ENCODE results near the gene UBR4. TPM values are rescaled to one million over a fixed set of nuclear protein-coding genes. Genes with fewer than 3 reads are reported as not detected.

Gene UBR4
- total and polyA plus RNA-seq, 10 of the 15 experiments (the other 5 are each of a cell fraction or from before 2014, with no cell fraction given), result 34.2 to 124 (median 56.2) TPM

DNA sequence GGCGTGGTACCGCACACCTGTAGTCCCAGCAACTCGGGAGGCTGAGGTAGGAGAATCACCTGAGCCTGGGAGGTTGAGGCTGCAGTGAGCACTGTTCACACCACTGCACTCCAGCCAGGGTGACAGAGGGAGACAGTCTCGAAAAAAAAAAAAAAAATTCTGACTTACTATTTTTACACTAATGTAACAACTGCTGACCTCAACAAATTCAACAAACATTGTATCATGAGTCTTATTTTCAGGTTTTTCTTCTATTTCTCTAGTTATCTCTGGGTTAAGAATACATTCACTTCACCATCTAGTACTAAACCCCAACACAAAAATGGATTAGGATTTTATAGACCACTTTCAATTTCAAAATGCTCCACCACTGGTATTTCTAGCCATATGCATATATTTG, 72.9 kb downstream of the UBR4 start:
- BruUV-seq (replicated peaks), result no TSS peak
- POLR2A ChIA-PET, result no interaction called here
- H3K27ac ChIP-seq (ENCODE audit: control insufficient read depth, insufficient read depth), result no peak overlapping the region
- RAD21 ChIA-PET (ENCODE audit: unreplicated experiment), result no interaction called here
- H3K4me3 ChIP-seq, result no peak overlapping the region
- H4K20me1 ChIP-seq (ENCODE audit: control insufficient read depth, insufficient read depth), result no peaks in the 10 kb centered on the region
- SMC1A ChIA-PET (ENCODE audit: uncharacterized antibody, unreplicated experiment), result no interaction called here
- H3K79me2 ChIP-seq (ENCODE audit: control insufficient read depth, insufficient read depth, low read length), result no peaks in the 10 kb centered on the region
- intact Hi-C loops (cut with micrococcal nuclease; ENCODE audit: unreplicated experiment), result no loop called here
- CTCF ChIA-PET, result no interaction called here
- TF ChIP-seq MYB (IDR thresholded peaks at IDR 0.05; ENCODE audit: borderline replicate concordance, low read depth, low read length) (no peak), IRF4 (IDR thresholded peaks at IDR 0.05; ENCODE audit: low read depth, low read length) (no peak), NFYB (IDR thresholded peaks at IDR 0.05; ENCODE audit: insufficient read depth, low read depth, low read length) (no peak), HDGF (IDR thresholded peaks at IDR 0.05) (no peak), RUNX3 (IDR thresholded peaks at IDR 0.05; ENCODE audit: low read length) (no peak), RFX5 (IDR thresholded peaks at IDR 0.05; ENCODE audit: low read depth, low read length) (no peak), ASH2L (IDR thresholded peaks at IDR 0.05; ENCODE audit: borderline replicate concordance, low read depth) (no peak)
- TF ChIP-seq, protein P1, sequence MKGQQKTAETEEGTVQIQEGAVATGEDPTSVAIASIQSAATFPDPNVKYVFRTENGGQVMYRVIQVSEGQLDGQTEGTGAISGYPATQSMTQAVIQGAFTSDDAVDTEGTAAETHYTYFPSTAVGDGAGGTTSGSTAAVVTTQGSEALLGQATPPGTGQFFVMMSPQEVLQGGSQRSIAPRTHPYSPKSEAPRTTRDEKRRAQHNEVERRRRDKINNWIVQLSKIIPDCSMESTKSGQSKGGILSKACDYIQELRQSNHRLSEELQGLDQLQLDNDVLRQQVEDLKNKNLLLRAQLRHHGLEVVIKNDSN (IDR thresholded peaks at IDR 0.05; ENCODE audit: borderline replicate concordance, extremely low read length, insufficient read depth, low read depth, low read length), result no peak
- TF ChIP-seq, protein P2, sequence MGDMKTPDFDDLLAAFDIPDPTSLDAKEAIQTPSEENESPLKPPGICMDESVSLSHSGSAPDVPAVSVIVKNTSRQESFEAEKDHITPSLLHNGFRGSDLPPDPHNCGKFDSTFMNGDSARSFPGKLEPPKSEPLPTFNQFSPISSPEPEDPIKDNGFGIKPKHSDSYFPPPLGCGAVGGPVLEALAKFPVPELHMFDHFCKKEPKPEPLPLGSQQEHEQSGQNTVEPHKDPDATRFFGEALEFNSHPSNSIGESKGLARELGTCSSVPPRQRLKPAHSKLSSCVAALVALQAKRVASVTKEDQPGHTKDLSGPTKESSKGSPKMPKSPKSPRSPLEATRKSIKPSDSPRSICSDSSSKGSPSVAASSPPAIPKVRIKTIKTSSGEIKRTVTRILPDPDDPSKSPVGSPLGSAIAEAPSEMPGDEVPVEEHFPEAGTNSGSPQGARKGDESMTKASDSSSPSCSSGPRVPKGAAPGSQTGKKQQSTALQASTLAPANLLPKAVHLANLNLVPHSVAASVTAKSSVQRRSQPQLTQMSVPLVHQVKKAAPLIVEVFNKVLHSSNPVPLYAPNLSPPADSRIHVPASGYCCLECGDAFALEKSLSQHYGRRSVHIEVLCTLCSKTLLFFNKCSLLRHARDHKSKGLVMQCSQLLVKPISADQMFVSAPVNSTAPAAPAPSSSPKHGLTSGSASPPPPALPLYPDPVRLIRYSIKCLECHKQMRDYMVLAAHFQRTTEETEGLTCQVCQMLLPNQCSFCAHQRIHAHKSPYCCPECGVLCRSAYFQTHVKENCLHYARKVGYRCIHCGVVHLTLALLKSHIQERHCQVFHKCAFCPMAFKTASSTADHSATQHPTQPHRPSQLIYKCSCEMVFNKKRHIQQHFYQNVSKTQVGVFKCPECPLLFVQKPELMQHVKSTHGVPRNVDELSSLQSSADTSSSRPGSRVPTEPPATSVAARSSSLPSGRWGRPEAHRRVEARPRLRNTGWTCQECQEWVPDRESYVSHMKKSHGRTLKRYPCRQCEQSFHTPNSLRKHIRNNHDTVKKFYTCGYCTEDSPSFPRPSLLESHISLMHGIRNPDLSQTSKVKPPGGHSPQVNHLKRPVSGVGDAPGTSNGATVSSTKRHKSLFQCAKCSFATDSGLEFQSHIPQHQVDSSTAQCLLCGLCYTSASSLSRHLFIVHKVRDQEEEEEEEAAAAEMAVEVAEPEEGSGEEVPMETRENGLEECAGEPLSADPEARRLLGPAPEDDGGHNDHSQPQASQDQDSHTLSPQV (IDR thresholded peaks at IDR 0.05), result no peak
- TF ChIP-seq, protein P3, sequence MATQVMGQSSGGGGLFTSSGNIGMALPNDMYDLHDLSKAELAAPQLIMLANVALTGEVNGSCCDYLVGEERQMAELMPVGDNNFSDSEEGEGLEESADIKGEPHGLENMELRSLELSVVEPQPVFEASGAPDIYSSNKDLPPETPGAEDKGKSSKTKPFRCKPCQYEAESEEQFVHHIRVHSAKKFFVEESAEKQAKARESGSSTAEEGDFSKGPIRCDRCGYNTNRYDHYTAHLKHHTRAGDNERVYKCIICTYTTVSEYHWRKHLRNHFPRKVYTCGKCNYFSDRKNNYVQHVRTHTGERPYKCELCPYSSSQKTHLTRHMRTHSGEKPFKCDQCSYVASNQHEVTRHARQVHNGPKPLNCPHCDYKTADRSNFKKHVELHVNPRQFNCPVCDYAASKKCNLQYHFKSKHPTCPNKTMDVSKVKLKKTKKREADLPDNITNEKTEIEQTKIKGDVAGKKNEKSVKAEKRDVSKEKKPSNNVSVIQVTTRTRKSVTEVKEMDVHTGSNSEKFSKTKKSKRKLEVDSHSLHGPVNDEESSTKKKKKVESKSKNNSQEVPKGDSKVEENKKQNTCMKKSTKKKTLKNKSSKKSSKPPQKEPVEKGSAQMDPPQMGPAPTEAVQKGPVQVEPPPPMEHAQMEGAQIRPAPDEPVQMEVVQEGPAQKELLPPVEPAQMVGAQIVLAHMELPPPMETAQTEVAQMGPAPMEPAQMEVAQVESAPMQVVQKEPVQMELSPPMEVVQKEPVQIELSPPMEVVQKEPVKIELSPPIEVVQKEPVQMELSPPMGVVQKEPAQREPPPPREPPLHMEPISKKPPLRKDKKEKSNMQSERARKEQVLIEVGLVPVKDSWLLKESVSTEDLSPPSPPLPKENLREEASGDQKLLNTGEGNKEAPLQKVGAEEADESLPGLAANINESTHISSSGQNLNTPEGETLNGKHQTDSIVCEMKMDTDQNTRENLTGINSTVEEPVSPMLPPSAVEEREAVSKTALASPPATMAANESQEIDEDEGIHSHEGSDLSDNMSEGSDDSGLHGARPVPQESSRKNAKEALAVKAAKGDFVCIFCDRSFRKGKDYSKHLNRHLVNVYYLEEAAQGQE (IDR thresholded peaks at IDR 0.05; ENCODE audit: low read depth, low read length), result no peak
- TF ChIP-seq, protein P4, sequence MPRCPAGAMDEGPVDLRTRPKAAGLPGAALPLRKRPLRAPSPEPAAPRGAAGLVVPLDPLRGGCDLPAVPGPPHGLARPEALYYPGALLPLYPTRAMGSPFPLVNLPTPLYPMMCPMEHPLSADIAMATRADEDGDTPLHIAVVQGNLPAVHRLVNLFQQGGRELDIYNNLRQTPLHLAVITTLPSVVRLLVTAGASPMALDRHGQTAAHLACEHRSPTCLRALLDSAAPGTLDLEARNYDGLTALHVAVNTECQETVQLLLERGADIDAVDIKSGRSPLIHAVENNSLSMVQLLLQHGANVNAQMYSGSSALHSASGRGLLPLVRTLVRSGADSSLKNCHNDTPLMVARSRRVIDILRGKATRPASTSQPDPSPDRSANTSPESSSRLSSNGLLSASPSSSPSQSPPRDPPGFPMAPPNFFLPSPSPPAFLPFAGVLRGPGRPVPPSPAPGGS (IDR thresholded peaks at IDR 0.05; ENCODE audit: borderline replicate concordance, insufficient read depth, low read depth, low read length, poor library complexity, severe bottlenecking), result no peak
- peaks cover 16 to 37% of the 10 kb centered on the region in 2 experiments for H3K36me3 ChIP-seq (ENCODE audit: control insufficient read depth in 2 of 2, insufficient read depth in 2 of 2, low read length in 1 of 2)
- H3K4me1 ChIP-seq (ENCODE audit: control insufficient read depth, insufficient read depth, low read length), result no peaks in the 10 kb centered on the region
- no peak overlapping the region for H3K9ac ChIP-seq (ENCODE audit: control insufficient read depth, insufficient read depth, low read length)
- H3K27me3 ChIP-seq (replicated peaks in 1 of 2; ENCODE audit: control insufficient read depth in 2 of 2, insufficient read depth in 2 of 2, low read length in 1 of 2), result no peaks in the 10 kb centered on the region
- H2AFZ ChIP-seq (ENCODE audit: control insufficient read depth, low read depth, low read length), result no peak overlapping the region
- FAIRE-seq, result no peak
- DNase-seq (ENCODE audit: low read depth, low spot score), result no peak
- ATAC-seq, result no peak
- in situ Hi-C loops (cut with MboI), result no loop called here
- H3K9me3 ChIP-seq (replicated peaks; ENCODE audit: control insufficient read depth, insufficient read depth, low read length), result peaks cover 3% of the 10 kb centered on the region; the same call in 1 of the 3 replicates
- 100% methylated on average over 4 of the region's 4 CpGs for WGBS (ENCODE audit: insufficient coverage, insufficient replicate concordance, low lambda C conversion rate, missing lambda C conversion rate)
- H3K4me2 ChIP-seq (ENCODE audit: control insufficient read depth, insufficient read depth), result no peak overlapping the region

Measured in GM12878 (cell line).